WI38 (cell line): ENCODE results near the gene SMIM31.

Experiments used
- H3K4me3 ChIP-seq: 2 replicates; pipeline ENCODE4 v1.5.1; 2011; ENCODE audit warnings: low read depth, mild to moderate bottlenecking, control low read depth, low read length
- CTCF ChIP-seq: IDR thresholded peaks from 2 replicates; pipeline ENCODE4 v1.5.1; 2012; ENCODE audit warnings: low read depth, mild to moderate bottlenecking, control low read depth, low read length

Gene SMIM31

GRCh38 chr4:164780839-164781238 lies 26.9 kb downstream of the SMIM31 start:
- TF ChIP-seq CTCF: no peak
- H3K4me3 ChIP-seq: no peak overlapping the region

- no peak for TF ChIP-seq CTCF
- H3K4me3 ChIP-seq: no peak overlapping the region
Observed at GRCh38 chr4:164783976-164784375, 30.0 kb downstream of the SMIM31 start.

GRCh38 chr4:164789047-164789446 lies 35.1 kb downstream of the SMIM31 start:
- TF ChIP-seq CTCF: no peak
- no peak overlapping the region for H3K4me3 ChIP-seq

GRCh38 chr4:164790249-164790648 lies 36.3 kb downstream of the SMIM31 start:
- TF ChIP-seq CTCF: no peak
- H3K4me3 ChIP-seq: no peak overlapping the region

GRCh38 chr4:164799410-164799809 lies 45.5 kb downstream of the SMIM31 start:
- H3K4me3 ChIP-seq: no peak overlapping the region
- TF ChIP-seq CTCF: no peak

- TF ChIP-seq CTCF: no peak
Observed at GRCh38 chr4:164800786-164801185, 46.9 kb downstream of the SMIM31 start.

GRCh38 chr4:164802301-164802901 lies 48.5 kb downstream of the SMIM31 start:
- TF ChIP-seq CTCF: no peak

More at GRCh38 chr4:164800786-164801185, 46.9 kb downstream of the SMIM31 start:
- no peak overlapping the region for H3K4me3 ChIP-seq

More at GRCh38 chr4:164802301-164802901, 48.5 kb downstream of the SMIM31 start:
- no peak overlapping the region for H3K4me3 ChIP-seq
